PFSK-1 (cell line): Measurements from ENCODE around the gene ASGR1.

Source experiments
- FOXP2 ChIP-seq: optimal IDR thresholded peaks from 2 replicates; pipeline ENCODE3; 2011; ENCODE audit warnings: borderline replicate concordance, control low read depth, inconsistent platforms; ENCODE audit not compliant: insufficient read depth; ENCODE audit errors: extremely low read length, extremely low read depth
- POLR2AphosphoS5 ChIP-seq: IDR thresholded peaks from 2 replicates; pipeline ENCODE4 v1.6.1; 2012; ENCODE audit warnings: low read depth, mild to moderate bottlenecking, control low read depth, low read length, moderate library complexity
- REST ChIP-seq, 2 experiments: IDR thresholded peaks; 2 replicates each; pipeline versions ENCODE4 v1.6.1 to v1.8.0; 2011 to 2012; ENCODE audit warnings: low read depth in 2 of 2, low read length in 2 of 2, control low read depth in 1 of 2, inconsistent platforms in 1 of 2, mild to moderate bottlenecking in 1 of 2, moderate library complexity in 1 of 2; ENCODE audit not compliant: insufficient read depth in 1 of 2
- SIN3A ChIP-seq: IDR thresholded peaks from 2 replicates; pipeline ENCODE4 v1.6.1; 2012; ENCODE audit warnings: mild to moderate bottlenecking, low read length, moderate library complexity, borderline replicate concordance; ENCODE audit not compliant: insufficient read depth
- TAF1 ChIP-seq: IDR thresholded peaks from 2 replicates; pipeline ENCODE4 v1.6.1; 2012; ENCODE audit warnings: low read length, control low read depth, borderline replicate concordance; ENCODE audit not compliant: insufficient read depth

DNA sequence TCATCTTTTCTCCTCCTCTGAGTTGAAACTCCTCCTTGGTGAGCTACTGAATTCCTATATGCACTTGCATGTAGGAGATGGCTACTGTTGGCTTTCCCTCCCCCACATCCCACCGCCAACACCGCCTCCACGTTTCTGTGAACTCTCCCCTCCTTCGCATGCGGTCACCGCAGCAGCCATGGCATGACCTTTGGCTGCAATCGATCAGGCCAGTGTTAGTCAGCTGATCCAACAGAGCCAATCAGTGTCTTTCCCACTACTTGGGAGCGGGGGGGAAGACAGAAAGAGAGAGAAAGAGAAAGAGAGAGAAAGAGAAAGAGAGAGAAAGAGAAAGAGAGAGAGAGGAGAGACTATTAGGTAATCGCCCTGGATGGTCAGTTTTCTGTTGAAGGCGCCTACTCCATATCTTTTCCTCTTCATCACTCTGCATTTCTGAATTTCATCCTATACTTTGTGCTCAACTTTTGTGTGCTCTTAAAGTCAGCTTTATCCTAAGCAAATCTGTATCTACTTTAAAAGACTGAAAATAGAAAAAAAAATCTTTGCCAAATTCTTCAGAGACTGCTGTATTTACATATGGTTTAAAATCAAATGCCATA is 22.7 kb downstream of the ASGR1 start:
- no peak for TF ChIP-seq REST (IDR thresholded peaks at IDR 0.05; ENCODE audit: insufficient read depth in 1 of 2, low read depth in 2 of 2, low read length in 2 of 2)
- no peak for TF ChIP-seq POLR2AphosphoS5
- TF ChIP-seq TAF1: no peak
- no peak for TF ChIP-seq SIN3A
- TF ChIP-seq FOXP2: no peak
